22Rv1 (cell line): ENCODE results near the gene CXCR2.

Experiments
- H3K27ac ChIP-seq: fragments of 450-650 bp; 2 replicates; pipeline ENCODE4 v1.5.1; 2017
- ZFX ChIP-seq: fragments of 450-650 bp; IDR thresholded peaks from 2 replicates; pipeline ENCODE4 v1.6.1; 2017; ENCODE audit warnings: antibody characterized with exemption, borderline replicate concordance
- TF ChIP-seq, protein P1 (sequence below): fragments of 450-650 bp; IDR thresholded peaks from 2 replicates; pipeline ENCODE4 v1.5.1; 2017; ENCODE audit warnings: mild to moderate bottlenecking

CXCR2 gene

GRCh38 chr2:218137514-218137913, 11.7 kb downstream of the CXCR2 start:
- H3K27ac ChIP-seq: no peak overlapping the region
- TF ChIP-seq, protein P1, sequence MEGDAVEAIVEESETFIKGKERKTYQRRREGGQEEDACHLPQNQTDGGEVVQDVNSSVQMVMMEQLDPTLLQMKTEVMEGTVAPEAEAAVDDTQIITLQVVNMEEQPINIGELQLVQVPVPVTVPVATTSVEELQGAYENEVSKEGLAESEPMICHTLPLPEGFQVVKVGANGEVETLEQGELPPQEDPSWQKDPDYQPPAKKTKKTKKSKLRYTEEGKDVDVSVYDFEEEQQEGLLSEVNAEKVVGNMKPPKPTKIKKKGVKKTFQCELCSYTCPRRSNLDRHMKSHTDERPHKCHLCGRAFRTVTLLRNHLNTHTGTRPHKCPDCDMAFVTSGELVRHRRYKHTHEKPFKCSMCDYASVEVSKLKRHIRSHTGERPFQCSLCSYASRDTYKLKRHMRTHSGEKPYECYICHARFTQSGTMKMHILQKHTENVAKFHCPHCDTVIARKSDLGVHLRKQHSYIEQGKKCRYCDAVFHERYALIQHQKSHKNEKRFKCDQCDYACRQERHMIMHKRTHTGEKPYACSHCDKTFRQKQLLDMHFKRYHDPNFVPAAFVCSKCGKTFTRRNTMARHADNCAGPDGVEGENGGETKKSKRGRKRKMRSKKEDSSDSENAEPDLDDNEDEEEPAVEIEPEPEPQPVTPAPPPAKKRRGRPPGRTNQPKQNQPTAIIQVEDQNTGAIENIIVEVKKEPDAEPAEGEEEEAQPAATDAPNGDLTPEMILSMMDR: no peak
- no peak for TF ChIP-seq ZFX

GRCh38 chr2:218138047-218138446, 12.2 kb downstream of the CXCR2 start:
- H3K27ac ChIP-seq: no peak overlapping the region
- TF ChIP-seq, protein P1: no peak
- TF ChIP-seq ZFX: no peak

DNA sequence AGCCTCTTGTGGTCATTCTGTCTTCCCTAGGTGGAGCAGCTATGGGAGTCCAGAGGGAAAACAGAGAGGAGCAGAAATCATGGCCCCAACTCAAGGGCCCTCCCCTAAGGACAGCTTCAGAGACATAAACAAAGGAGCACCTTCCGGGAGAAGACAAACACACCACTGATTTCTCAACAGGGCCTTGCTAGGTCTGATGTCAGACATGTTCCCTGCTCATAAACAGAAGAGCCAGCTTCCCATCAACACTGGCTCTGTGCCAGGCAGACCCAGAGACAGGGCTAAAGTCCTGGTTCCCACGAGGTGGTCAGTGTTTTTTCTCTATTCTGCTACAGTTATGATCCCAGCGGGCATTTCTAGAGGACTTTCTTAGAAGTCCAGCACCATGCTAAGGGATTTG, 19.3 kb downstream of the CXCR2 start:
- TF ChIP-seq, protein P1: no peak
- no peak for TF ChIP-seq ZFX
- no peak overlapping the region for H3K27ac ChIP-seq

DNA sequence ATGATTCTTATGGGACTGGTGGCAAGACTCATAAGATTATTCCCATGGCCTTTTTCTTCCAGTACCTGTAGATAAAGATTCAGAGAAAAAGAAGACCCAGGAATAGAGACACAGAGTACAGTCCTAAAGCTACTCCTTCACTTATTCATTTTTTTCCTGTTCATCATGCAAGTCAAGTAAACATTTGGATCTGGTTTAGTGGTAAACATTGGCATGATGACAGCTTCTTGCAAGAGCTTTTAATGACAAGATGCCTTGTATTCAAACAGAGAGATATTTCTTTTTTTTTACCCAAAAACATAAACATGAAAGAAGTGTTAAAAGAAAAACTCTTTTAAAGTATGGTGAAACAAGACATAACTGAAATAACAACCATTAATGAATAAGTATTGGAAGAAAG, 20.2 kb downstream of the CXCR2 start:
- TF ChIP-seq ZFX: no peak
- TF ChIP-seq, protein P1: no peak
- no peak overlapping the region for H3K27ac ChIP-seq

GRCh38 chr2:218149098-218149497, 23.3 kb downstream of the CXCR2 start:
- TF ChIP-seq, protein P1: no peak
- TF ChIP-seq ZFX: no peak

GRCh38 chr2:218149848-218150440, 24.1 kb downstream of the CXCR2 start:
- TF ChIP-seq, protein P1: no peak
- no peak for TF ChIP-seq ZFX

More at GRCh38 chr2:218149098-218149497, 23.3 kb downstream of the CXCR2 start:
- H3K27ac ChIP-seq: no peak overlapping the region

GRCh38 chr2:218152172-218152571, 26.3 kb downstream of the CXCR2 start:
- TF ChIP-seq ZFX: no peak
- TF ChIP-seq, protein P1: no peak
- H3K27ac ChIP-seq: no peak overlapping the region

More at GRCh38 chr2:218149848-218150440, 24.1 kb downstream of the CXCR2 start:
- no peak overlapping the region for H3K27ac ChIP-seq
